WTC11 (cell line): ENCODE results near the gene CSNK1A1. TPM values are rescaled to one million over a fixed set of nuclear protein-coding genes. Genes with fewer than 3 reads are reported as not detected.

Source experiments
- ATAC-seq: fragments of 200-7000 bp; cut with Tn5 transposase; 2 replicates; pipeline ENCODE4 v1.10.0; 2021; ENCODE audit warnings: mild to moderate bottlenecking, moderate library complexity
- CTCF ChIA-PET: fragments of 300-600 bp; sonication (Branson Sonifier 250); formaldehyde crosslinking; loops from one replicate; lab custom pipeline; 2021; ENCODE audit warnings: antibody characterized with exemption; lab: Charles Lee
- POLR2A ChIA-PET: fragments of 350-600 bp; sonication (Branson Sonifier 250); formaldehyde crosslinking; loops from one replicate; lab custom pipeline; 2021; ENCODE audit warnings: antibody characterized with exemption; lab: Charles Lee
- DNase-seq: peaks from one replicate; pipeline ENCODE4 v3.0.0; 2021; ENCODE audit warnings: low spot score
- H3K27ac Mint-ChIP-seq: 2 replicates; pipeline ENCODE4 v1.8.0; 2021; ENCODE audit warnings: mixed read lengths
- H3K27me3 Mint-ChIP-seq: 2 replicates; pipeline ENCODE4 v1.8.0; 2021; ENCODE audit warnings: low read depth, mild to moderate bottlenecking, moderate library complexity, mixed read lengths
- H3K36me3 Mint-ChIP-seq: 2 replicates; pipeline ENCODE4 v1.8.0; 2021; ENCODE audit warnings: mixed read lengths
- H3K4me1 Mint-ChIP-seq: 2 replicates; pipeline ENCODE4 v1.8.0; 2022; ENCODE audit warnings: mixed read lengths
- H3K4me3 Mint-ChIP-seq: 2 replicates; pipeline ENCODE4 v1.8.0; 2021; ENCODE audit warnings: mild to moderate bottlenecking, moderate library complexity, mixed read lengths
- H3K9me3 Mint-ChIP-seq: 2 replicates; pipeline ENCODE4 v1.8.0; 2021; ENCODE audit warnings: mixed read lengths
- HMGA2 ChIP-seq: fragments of 250-450 bp; sonication (Bioruptor Pico); IDR thresholded peaks from 2 replicates; pipeline ENCODE4 v1.4.0; 2021; ENCODE audit warnings: mild to moderate bottlenecking, moderate library complexity
- TP53 ChIP-seq: sonication (generic); formaldehyde crosslinking; IDR thresholded peaks from 2 replicates; pipeline ENCODE4 v1.8.1; 2023; ENCODE audit warnings: mild to moderate bottlenecking, missing genetic modification reagents
- ZNF396 ChIP-seq: fragments of 250-450 bp; sonication (Bioruptor Pico); IDR thresholded peaks from 2 replicates; pipeline ENCODE4 v1.8.0; 2021; ENCODE audit warnings: mild to moderate bottlenecking, moderate library complexity, borderline replicate concordance
- ZNF423 ChIP-seq: fragments of 250-450 bp; sonication (Bioruptor Pico); IDR thresholded peaks from 2 replicates; pipeline ENCODE4 v2.1.2; 2022; ENCODE audit warnings: mild to moderate bottlenecking, moderate library complexity
- total RNA-seq: library from RNA; stranded (reverse); gene quantifications from 3 replicates; pipeline ENCODE4 v1.2.3, GENCODE V29; 2021
- TF ChIP-seq, protein P1 (sequence below): sonication (generic); formaldehyde crosslinking; IDR thresholded peaks from 2 replicates; pipeline ENCODE4 v1.8.0; 2022; ENCODE audit warnings: missing genetic modification reagents
- TF ChIP-seq, protein P2 (sequence below): fragments of 250-450 bp; sonication (Bioruptor Pico); IDR thresholded peaks from 2 replicates; pipeline ENCODE4 v1.9.0; 2021; ENCODE audit warnings: mild to moderate bottlenecking
- TF ChIP-seq, protein P3 (sequence below): sonication (generic); formaldehyde crosslinking; IDR thresholded peaks from 2 replicates; pipeline ENCODE4 v1.8.1; 2023; ENCODE audit warnings: mild to moderate bottlenecking, missing genetic modification reagents, moderate library complexity
- TF ChIP-seq, protein P4 (sequence below): fragments of 250-450 bp; sonication (Bioruptor Pico); conservative IDR thresholded peaks from 2 replicates; pipeline ENCODE4 v1.9.0; 2021; ENCODE audit warnings: mild to moderate bottlenecking

CSNK1A1 gene
- total RNA-seq, 1 experiment from 2014 or later = 276 TPM

DNA sequence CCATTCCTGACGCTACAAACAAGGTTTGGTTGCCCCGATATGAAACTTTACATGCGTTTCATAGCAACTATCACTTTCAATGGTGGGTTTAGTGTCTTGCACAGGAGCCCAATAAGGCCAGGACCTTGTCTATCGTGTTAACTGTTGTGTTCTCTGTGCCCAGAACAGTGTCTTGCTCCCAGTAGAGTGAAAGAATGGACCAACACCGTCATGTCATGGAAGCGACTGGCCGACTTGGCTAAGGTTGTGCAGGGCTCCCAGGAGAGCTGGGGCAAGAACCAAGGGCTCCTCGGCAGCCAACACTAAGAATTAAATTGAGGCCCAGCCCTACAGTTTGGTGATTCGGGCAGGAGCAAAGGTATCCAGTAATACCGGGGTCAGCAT is 29.6 kb upstream of the CSNK1A1 start (continued):
- TF ChIP-seq, protein P1, sequence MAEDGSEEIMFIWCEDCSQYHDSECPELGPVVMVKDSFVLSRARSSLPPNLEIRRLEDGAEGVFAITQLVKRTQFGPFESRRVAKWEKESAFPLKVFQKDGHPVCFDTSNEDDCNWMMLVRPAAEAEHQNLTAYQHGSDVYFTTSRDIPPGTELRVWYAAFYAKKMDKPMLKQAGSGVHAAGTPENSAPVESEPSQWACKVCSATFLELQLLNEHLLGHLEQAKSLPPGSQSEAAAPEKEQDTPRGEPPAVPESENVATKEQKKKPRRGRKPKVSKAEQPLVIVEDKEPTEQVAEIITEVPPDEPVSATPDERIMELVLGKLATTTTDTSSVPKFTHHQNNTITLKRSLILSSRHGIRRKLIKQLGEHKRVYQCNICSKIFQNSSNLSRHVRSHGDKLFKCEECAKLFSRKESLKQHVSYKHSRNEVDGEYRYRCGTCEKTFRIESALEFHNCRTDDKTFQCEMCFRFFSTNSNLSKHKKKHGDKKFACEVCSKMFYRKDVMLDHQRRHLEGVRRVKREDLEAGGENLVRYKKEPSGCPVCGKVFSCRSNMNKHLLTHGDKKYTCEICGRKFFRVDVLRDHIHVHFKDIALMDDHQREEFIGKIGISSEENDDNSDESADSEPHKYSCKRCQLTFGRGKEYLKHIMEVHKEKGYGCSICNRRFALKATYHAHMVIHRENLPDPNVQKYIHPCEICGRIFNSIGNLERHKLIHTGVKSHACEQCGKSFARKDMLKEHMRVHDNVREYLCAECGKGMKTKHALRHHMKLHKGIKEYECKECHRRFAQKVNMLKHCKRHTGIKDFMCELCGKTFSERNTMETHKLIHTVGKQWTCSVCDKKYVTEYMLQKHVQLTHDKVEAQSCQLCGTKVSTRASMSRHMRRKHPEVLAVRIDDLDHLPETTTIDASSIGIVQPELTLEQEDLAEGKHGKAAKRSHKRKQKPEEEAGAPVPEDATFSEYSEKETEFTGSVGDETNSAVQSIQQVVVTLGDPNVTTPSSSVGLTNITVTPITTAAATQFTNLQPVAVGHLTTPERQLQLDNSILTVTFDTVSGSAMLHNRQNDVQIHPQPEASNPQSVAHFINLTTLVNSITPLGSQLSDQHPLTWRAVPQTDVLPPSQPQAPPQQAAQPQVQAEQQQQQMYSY (CRISPR knock-in tag) = no peak
- TF ChIP-seq ZNF423 = no peak
- TF ChIP-seq, protein P2, sequence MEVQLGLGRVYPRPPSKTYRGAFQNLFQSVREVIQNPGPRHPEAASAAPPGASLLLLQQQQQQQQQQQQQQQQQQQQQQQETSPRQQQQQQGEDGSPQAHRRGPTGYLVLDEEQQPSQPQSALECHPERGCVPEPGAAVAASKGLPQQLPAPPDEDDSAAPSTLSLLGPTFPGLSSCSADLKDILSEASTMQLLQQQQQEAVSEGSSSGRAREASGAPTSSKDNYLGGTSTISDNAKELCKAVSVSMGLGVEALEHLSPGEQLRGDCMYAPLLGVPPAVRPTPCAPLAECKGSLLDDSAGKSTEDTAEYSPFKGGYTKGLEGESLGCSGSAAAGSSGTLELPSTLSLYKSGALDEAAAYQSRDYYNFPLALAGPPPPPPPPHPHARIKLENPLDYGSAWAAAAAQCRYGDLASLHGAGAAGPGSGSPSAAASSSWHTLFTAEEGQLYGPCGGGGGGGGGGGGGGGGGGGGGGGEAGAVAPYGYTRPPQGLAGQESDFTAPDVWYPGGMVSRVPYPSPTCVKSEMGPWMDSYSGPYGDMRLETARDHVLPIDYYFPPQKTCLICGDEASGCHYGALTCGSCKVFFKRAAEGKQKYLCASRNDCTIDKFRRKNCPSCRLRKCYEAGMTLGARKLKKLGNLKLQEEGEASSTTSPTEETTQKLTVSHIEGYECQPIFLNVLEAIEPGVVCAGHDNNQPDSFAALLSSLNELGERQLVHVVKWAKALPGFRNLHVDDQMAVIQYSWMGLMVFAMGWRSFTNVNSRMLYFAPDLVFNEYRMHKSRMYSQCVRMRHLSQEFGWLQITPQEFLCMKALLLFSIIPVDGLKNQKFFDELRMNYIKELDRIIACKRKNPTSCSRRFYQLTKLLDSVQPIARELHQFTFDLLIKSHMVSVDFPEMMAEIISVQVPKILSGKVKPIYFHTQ (CRISPR knock-in tag) = no peak
- TF ChIP-seq, protein P3, sequence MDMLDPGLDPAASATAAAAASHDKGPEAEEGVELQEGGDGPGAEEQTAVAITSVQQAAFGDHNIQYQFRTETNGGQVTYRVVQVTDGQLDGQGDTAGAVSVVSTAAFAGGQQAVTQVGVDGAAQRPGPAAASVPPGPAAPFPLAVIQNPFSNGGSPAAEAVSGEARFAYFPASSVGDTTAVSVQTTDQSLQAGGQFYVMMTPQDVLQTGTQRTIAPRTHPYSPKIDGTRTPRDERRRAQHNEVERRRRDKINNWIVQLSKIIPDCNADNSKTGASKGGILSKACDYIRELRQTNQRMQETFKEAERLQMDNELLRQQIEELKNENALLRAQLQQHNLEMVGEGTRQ (CRISPR knock-in tag) = no peak
- TF ChIP-seq, protein P4, sequence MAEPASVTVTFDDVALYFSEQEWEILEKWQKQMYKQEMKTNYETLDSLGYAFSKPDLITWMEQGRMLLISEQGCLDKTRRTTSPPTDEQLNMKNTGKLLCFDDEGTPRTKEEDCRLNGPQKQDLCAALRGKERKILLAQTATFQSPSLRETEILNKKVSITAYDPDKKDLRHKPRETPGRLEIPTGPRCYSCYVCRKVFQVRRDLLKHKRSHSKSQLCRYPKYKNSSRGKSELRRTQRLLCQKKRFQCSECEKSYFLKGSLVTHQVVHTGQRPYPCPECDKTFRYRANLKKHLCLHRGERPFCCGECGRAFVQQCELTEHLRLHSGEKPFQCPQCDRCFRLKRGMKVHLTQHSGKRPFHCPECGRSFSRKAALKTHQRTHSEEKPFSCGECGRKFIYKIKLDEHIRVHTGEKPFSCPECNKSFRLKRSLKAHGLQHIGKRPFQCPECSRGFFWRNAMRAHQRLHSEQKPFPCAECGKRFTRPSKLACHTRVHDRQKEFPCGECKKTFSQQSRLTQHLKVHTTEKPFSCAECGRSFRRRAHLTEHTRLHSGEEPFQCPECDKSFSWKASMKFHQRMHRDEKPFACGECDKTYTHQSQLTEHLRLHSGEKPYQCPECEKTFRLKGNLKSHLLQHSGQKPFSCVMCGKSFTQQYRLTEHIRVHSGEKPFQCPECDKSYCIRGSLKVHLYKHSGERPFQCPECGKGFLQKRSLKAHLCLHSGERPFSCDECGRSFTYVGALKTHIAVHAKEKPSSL = no peak

DNA sequence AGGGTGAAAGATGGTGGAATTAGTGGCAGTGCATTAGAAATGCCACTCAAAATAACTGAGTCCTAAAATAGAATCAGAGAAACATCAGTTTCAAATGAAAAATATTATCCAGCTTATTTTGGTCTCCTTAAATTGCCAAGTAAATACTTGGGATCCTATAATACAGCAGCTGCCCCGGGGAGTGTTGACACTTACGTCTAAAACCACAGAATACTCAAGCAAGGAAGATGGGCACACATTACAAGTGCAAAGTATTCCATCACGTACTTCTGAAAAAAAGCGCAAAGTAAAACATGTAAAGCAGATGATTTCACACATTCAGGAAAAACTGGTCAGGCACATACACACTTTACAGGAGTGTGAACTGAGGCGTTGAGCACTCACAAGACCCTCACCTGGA is 27.7 kb upstream of the CSNK1A1 start:
- CTCF ChIA-PET = interaction anchor here (0.9 to 1.3 kb wide), 3 partner anchors 40 to 211 kb away, joined by 3 to 5 read pairs (median 5); no protein-coding TSS in a partner anchor

More for the DNA sequence above, 27.7 kb upstream of the CSNK1A1 start:
- Mint-ChIP-seq H3K4me1 (peaks cover 18% of the 10 kb centered on the region), H3K27ac (no peak overlapping the region), H3K9me3 (no peaks in the 10 kb centered on the region), H3K27me3 (peaks cover 35% of the 10 kb centered on the region), H3K36me3 (no peaks in the 10 kb centered on the region), H3K4me3 (no peak overlapping the region)
- DNase-seq (no peak), ATAC-seq (no peak)
- TF ChIP-seq HMGA2 (CRISPR knock-in tag) (no peak), ZNF396 (CRISPR knock-in tag) (no peak), TP53 (CRISPR knock-in tag) (no peak)
- TF ChIP-seq, protein P1 (CRISPR knock-in tag) = no peak
- POLR2A ChIA-PET = no interaction called here
